GM19025 (cell line): ENCODE measurements around the gene GABARAPL2.
A peak's percentile ranks its signal among the peaks of the same experiment; 100 is the strongest.
"Not testable (repeated sequence)": the region's sequence is repeated elsewhere in the genome, so short reads cannot be mapped to it uniquely, and the experiment has no call there.

Experiments used
- ATAC-seq: cut with Tn5 transposase; IDR thresholded peaks from one replicate; pipeline ENCODE4 v1.9.1; 2021; ENCODE audit warnings: mild to moderate bottlenecking, low read depth, moderate library complexity; ENCODE audit not compliant: unreplicated experiment

Gene GABARAPL2

GRCh38 chr16:75566040-75566757 is at the start of gene GABARAPL2:
TSS of gene GABARAPL2 (plus strand) at chr16:75566379. CDS start at chr16:75566487, 108 bp downstream.
- peak; percentile 70 for ATAC-seq

- no peak for ATAC-seq
Observed at GRCh38 chr16:75519175-75519574, 47.0 kb upstream of the GABARAPL2 start.

- no peak for ATAC-seq
Observed at GRCh38 chr16:75526032-75526790, 40.0 kb upstream of the GABARAPL2 start.

GRCh38 chr16:75527825-75528299 is 38.3 kb upstream of the GABARAPL2 start:
- no peak for ATAC-seq

GRCh38 chr16:75529056-75529905 is 36.9 kb upstream of the GABARAPL2 start:
- no peak for ATAC-seq

GRCh38 chr16:75529959-75530358 is 36.2 kb upstream of the GABARAPL2 start:
- ATAC-seq: no peak

GRCh38 chr16:75532142-75532765 is 33.9 kb upstream of the GABARAPL2 start:
- no peak for ATAC-seq

- ATAC-seq: no peak
Observed at GRCh38 chr16:75532791-75533190, 33.4 kb upstream of the GABARAPL2 start.

- ATAC-seq: no peak
Observed at GRCh38 chr16:75534560-75535205, 31.5 kb upstream of the GABARAPL2 start.

GRCh38 chr16:75535211-75535843 is 30.9 kb upstream of the GABARAPL2 start:
- ATAC-seq: no peak

- ATAC-seq: no peak
Observed at GRCh38 chr16:75535901-75536300, 30.3 kb upstream of the GABARAPL2 start, which contains the start of gene CHST5. TSS of gene CHST5 (minus strand) at chr16:75536108. CDS start at chr16:75530384, 5,724 bp downstream.

- ATAC-seq: no peak
Observed at GRCh38 chr16:75537776-75538175, 28.4 kb upstream of the GABARAPL2 start.

- ATAC-seq: not testable (repeated sequence)
Observed at GRCh38 chr16:75538882-75539565, 27.2 kb upstream of the GABARAPL2 start.

GRCh38 chr16:75541236-75541635 is 24.9 kb upstream of the GABARAPL2 start:
- ATAC-seq: no peak

GRCh38 chr16:75542462-75542861 is 23.7 kb upstream of the GABARAPL2 start:
- not testable (repeated sequence) for ATAC-seq

GRCh38 chr16:75545879-75546278 is 20.3 kb upstream of the GABARAPL2 start:
- not testable (repeated sequence) for ATAC-seq

- ATAC-seq: no peak
Observed at GRCh38 chr16:75546293-75546692, 19.9 kb upstream of the GABARAPL2 start.

- not testable (repeated sequence) for ATAC-seq
Observed at GRCh38 chr16:75548456-75548855, 17.7 kb upstream of the GABARAPL2 start.
